ENCODE measurements around the gene FOXRED1. TPM values are rescaled to one million over a fixed set of nuclear protein-coding genes. Genes with fewer than 3 reads are reported as not detected.

FOXRED1 gene
- total and polyA plus RNA-seq, 7 donors, result 12.3 to 27.7 (median 18.3) TPM

GRCh38 chr11:126310992-126311310 lies 42.0 kb downstream of the FOXRED1 start:
- peaks cover 2 to 43% of the 10 kb centered on the region in 2 donors for H3K36me3 ChIP-seq (ENCODE audit: insufficient read depth in 1 of 2, low read depth in 1 of 2)
- ATAC-seq, result no peak
- WGBS, 3 donors, result 60 to 78% (median 62%) methylated on average over 6 of the region's 6 CpGs

GRCh38 chr11:126311401-126312291 lies 42.7 kb downstream of the FOXRED1 start:
- WGBS, 3 donors, result 91 to 95% (median 93%) methylated on average over 14 of the region's 14 CpGs
- H3K36me3 ChIP-seq (ENCODE audit: insufficient read depth in 1 of 2, low read depth in 1 of 2), result peaks cover 2 to 41% of the 10 kb centered on the region in 2 donors
- no peak overlapping the region for H3K4me3 ChIP-seq
- no peak overlapping the region for H3K27ac ChIP-seq
- no peak for TF ChIP-seq CTCF (IDR thresholded peaks at IDR 0.05)
- H3K9me3 ChIP-seq, result no peaks in the 10 kb centered on the region
- ATAC-seq, result no peak
- H3K27me3 ChIP-seq (ENCODE audit: insufficient read depth in 3 of 3, low read length in 2 of 3), result no peaks in the 10 kb centered on the region
- intact Hi-C loops (cut with DNase I), result loop anchor here (2.0 to 10.0 kb wide), 3 partner anchors 53 to 169 kb away; no protein-coding TSS in a partner anchor
- DNase-seq, result no peak
- H3K4me1 ChIP-seq, result peaks cover 23% of the 10 kb centered on the region

More at GRCh38 chr11:126310992-126311310, 42.0 kb downstream of the FOXRED1 start:
- intact Hi-C loops (cut with DNase I), result loop anchor here (2.0 to 10.0 kb wide), 3 partner anchors 54 to 170 kb away; no protein-coding TSS in a partner anchor
- H3K9me3 ChIP-seq, result no peaks in the 10 kb centered on the region
- peaks cover 27% of the 10 kb centered on the region for H3K4me1 ChIP-seq
- DNase-seq, result no peak
- peak overlapping the region; percentile 83 for H3K27ac ChIP-seq
- no peak overlapping the region for H3K4me3 ChIP-seq
- no peak for TF ChIP-seq CTCF (IDR thresholded peaks at IDR 0.05)
- H3K27me3 ChIP-seq (ENCODE audit: insufficient read depth in 3 of 3, low read length in 2 of 3), result no peaks in the 10 kb centered on the region

GRCh38 chr11:126312961-126313360 lies 44.0 kb downstream of the FOXRED1 start:
- no peak overlapping the region for H3K27ac ChIP-seq

DNA sequence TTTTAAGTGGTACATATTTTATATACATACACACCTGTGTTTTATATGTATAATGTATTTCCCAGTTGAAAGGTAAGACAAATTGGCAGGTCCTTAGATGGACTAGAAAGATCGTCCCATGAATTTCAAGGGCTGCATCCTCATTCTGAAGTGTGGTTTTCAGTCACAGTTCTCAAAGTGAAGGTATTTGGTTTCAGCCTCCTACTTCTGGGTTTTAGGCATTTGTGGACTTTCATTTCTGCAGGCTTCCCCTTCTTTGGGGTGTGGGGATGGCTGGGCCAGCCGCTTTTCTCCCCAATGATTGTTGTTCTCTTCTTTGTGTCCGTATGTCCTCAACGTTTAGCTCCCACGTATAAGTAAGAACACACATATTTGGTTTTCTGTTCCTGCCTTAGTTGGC lies 44.9 kb downstream of the FOXRED1 start:
- Histone ChIP-seq H3K36me3 (ENCODE audit: insufficient read depth in 1 of 2, low read depth in 1 of 2) (peaks cover 2 to 29% of the 10 kb centered on the region in 2 donors), H3K4me3 (no peak overlapping the region), H3K27ac (no peak overlapping the region), H3K27me3 (ENCODE audit: insufficient read depth in 3 of 3, low read length in 2 of 3) (no peaks in the 10 kb centered on the region), H3K9me3 (no peaks in the 10 kb centered on the region), H3K4me1 (peaks cover 20% of the 10 kb centered on the region)
- no peak for ATAC-seq
- DNase-seq, result no peak
- intact Hi-C loops (cut with DNase I), result loop anchor here (5.0 to 10.0 kb wide), 2 partner anchors 51 to 103 kb away; no protein-coding TSS in a partner anchor
- TF ChIP-seq CTCF (IDR thresholded peaks at IDR 0.05), result no peak
- WGBS, 3 donors, result 90 to 95% (median 95%) methylated on average over 5 of the region's 5 CpGs

More at GRCh38 chr11:126312961-126313360, 44.0 kb downstream of the FOXRED1 start:
- Histone ChIP-seq H3K9me3 (no peaks in the 10 kb centered on the region), H3K4me3 (no peak overlapping the region), H3K36me3 (ENCODE audit: insufficient read depth in 1 of 2, low read depth in 1 of 2) (peaks cover 2 to 29% of the 10 kb centered on the region in 2 donors), H3K27me3 (ENCODE audit: insufficient read depth in 3 of 3, low read length in 2 of 3) (no peaks in the 10 kb centered on the region), H3K4me1 (peaks cover 21% of the 10 kb centered on the region)
- no peak for TF ChIP-seq CTCF (IDR thresholded peaks at IDR 0.05)
- intact Hi-C loops (cut with DNase I), result loop anchor here (5.0 to 10.0 kb wide), 2 partner anchors 52 to 104 kb away; no protein-coding TSS in a partner anchor
- ATAC-seq (no peak), DNase-seq (no peak)
- 80 to 87% (median 81%) methylated on average over 8 of the region's 8 CpGs for WGBS, 3 donors
